Keratinocyte (primary cell): ENCODE results near the gene ACAN. TPM values are rescaled to one million over a fixed set of nuclear protein-coding genes. Genes with fewer than 3 reads are reported as not detected.

Source experiments
- DNase-seq: peaks from one replicate; pipeline ENCODE4 v3.0.0-alpha.2; 2011; ENCODE audit warnings: low read depth, missing footprints, low spot score
- FAIRE-seq: peaks from 2 replicates; lab custom pipeline; 2011; peaks lifted over from hg19 to GRCh38; lab: Jason Lieb, UNC
- H2AFZ ChIP-seq: 2 replicates; pipeline ENCODE4 v1.6.0; 2012; ENCODE audit warnings: low read length, control low read depth, inconsistent platforms; ENCODE audit not compliant: control insufficient read depth
- H3K27ac ChIP-seq: 2 replicates; pipeline ENCODE4 v1.5.1; 2011; ENCODE audit warnings: low read length; ENCODE audit not compliant: control insufficient read depth, insufficient read depth
- H3K27me3 ChIP-seq: 3 replicates; pipeline ENCODE4 v1.6.0; 2011; ENCODE audit warnings: low read length; ENCODE audit not compliant: control insufficient read depth, insufficient read depth; ENCODE audit errors: extremely low read depth
- H3K36me3 ChIP-seq, 2 experiments: 2 replicates in 1 of 2; 3 replicates in 1 of 2; pipeline ENCODE4 v1.5.1; 2011; ENCODE audit warnings: low read length in 2 of 2, mild to moderate bottlenecking in 1 of 2; ENCODE audit not compliant: control insufficient read depth in 2 of 2, insufficient read depth in 2 of 2; ENCODE audit errors: extremely low read depth in 1 of 2
- H3K4me1 ChIP-seq: 3 replicates; pipeline ENCODE4 v1.5.1; 2011; ENCODE audit warnings: low read length; ENCODE audit not compliant: control insufficient read depth, insufficient read depth; ENCODE audit errors: extremely low read depth
- H3K4me2 ChIP-seq: 3 replicates; pipeline ENCODE4 v1.6.0; 2011; ENCODE audit warnings: low read depth, low read length; ENCODE audit not compliant: control insufficient read depth, insufficient read depth; ENCODE audit errors: extremely low read depth
- H3K4me3 ChIP-seq, 3 experiments: fragments of 200-600 bp in 1 of 3; sonication (generic) in 1 of 3; 2 replicates in 2 of 3; 3 replicates in 1 of 3; pipeline ENCODE4 v1.5.1; 2011 to 2016; ENCODE audit warnings: low read length in 3 of 3, mild to moderate bottlenecking in 3 of 3, control low read depth in 2 of 3, inconsistent platforms in 1 of 3, low read depth in 1 of 3, mixed read lengths in 1 of 3, mixed run types in 1 of 3, moderate library complexity in 1 of 3; ENCODE audit not compliant: control insufficient read depth in 2 of 3, insufficient read depth in 2 of 3; ENCODE audit errors: extremely low read depth in 1 of 3
- H3K79me2 ChIP-seq: 2 replicates; pipeline ENCODE4 v1.6.0; 2012; ENCODE audit warnings: low read length; ENCODE audit not compliant: control insufficient read depth, insufficient read depth
- H3K9ac ChIP-seq: 3 replicates; pipeline ENCODE4 v1.6.0; 2011; ENCODE audit warnings: low read length; ENCODE audit not compliant: control insufficient read depth, insufficient read depth; ENCODE audit errors: extremely low read depth
- H3K9me1 ChIP-seq: 3 replicates; pipeline ENCODE4 v1.6.0; 2011; ENCODE audit warnings: low read length; ENCODE audit not compliant: control insufficient read depth, insufficient read depth; ENCODE audit errors: extremely low read depth
- H3K9me3 ChIP-seq: 2 replicates; pipeline ENCODE4 v1.5.1; 2012; ENCODE audit warnings: low read depth, low read length; ENCODE audit not compliant: control insufficient read depth
- H4K20me1 ChIP-seq: 3 replicates; pipeline ENCODE4 v1.6.0; 2011; ENCODE audit warnings: low read length; ENCODE audit not compliant: control insufficient read depth, insufficient read depth; ENCODE audit errors: extremely low read depth
- CTCF ChIP-seq, 3 experiments: IDR thresholded peaks in 1 of 3; conservative IDR thresholded peaks in 1 of 3; optimal IDR thresholded peaks in 1 of 3; 2 replicates in 2 of 3; 3 replicates in 1 of 3; pipeline versions ENCODE3 to v1.5.1; 2011; ENCODE audit warnings: low read length in 3 of 3, mild to moderate bottlenecking in 3 of 3, moderate library complexity in 2 of 3, control low read depth in 1 of 3, inconsistent platforms in 1 of 3; ENCODE audit not compliant: insufficient read depth in 2 of 3; ENCODE audit errors: extremely low read depth in 1 of 3
- EZH2 ChIP-seq: IDR thresholded peaks from one replicate; pipeline ENCODE4 v1.6.1; 2012; ENCODE audit warnings: inconsistent platforms, mild to moderate bottlenecking, low read length, moderate library complexity
- dilution Hi-C: fragments of 300-500 bp; cut with MboI; formaldehyde crosslinking; loops from one replicate; pipeline ENCODE4 v1.7.0; 2020; ENCODE audit warnings: low sequenced_read_pairs; ENCODE audit not compliant: extremely low pct_ligation_motif_present
- polyA plus RNA-seq, 5 experiments: library from polyadenylated mRNA; depleted of rRNA in 3 of 5; stranded (reverse) in 3 of 5; stranded (forward) in 1 of 5; unstranded in 1 of 5; fragments of >200 nt; gene quantifications; 1 replicate in 1 of 5; 2 replicates in 3 of 5; 3 replicates in 1 of 5; pipeline versions ENCODE4 v1.2.1 to v1.2.3, GENCODE V29; 2011 to 2012; ENCODE audit warnings: missing spikeins in 2 of 5, low read depth in 1 of 5, low replicate concordance in 1 of 5

The ACAN gene
- polyA plus RNA-seq, 1 donor (not counting 4 experiments of a cell fraction or from before 2014, with no cell fraction given), result not detected

GRCh38 chr15:88813960-88814359 is 10.7 kb downstream of the ACAN start:
- H3K9me3 ChIP-seq, result no peaks in the 10 kb centered on the region
- no peaks in the 10 kb centered on the region for H3K79me2 ChIP-seq
- no peak for TF ChIP-seq EZH2
- no peak for TF ChIP-seq CTCF (optimal IDR thresholded peaks at IDR 0.05 in 1 of 3, IDR thresholded peaks at IDR 0.05 in 1 of 3, conservative IDR thresholded peaks at IDR 0.05 in 1 of 3; ENCODE audit: extremely low read depth in 1 of 3, insufficient read depth in 2 of 3, low read length in 3 of 3)
- FAIRE-seq, result no peak
- dilution Hi-C loops, result no loop called here
- H3K9ac ChIP-seq, result no peak overlapping the region
- no peaks in the 10 kb centered on the region for H3K9me1 ChIP-seq
- H2AFZ ChIP-seq, result no peak overlapping the region
- H3K4me2 ChIP-seq, result no peak overlapping the region
- H4K20me1 ChIP-seq, result no peaks in the 10 kb centered on the region
- H3K27me3 ChIP-seq, result no peaks in the 10 kb centered on the region
- no peak overlapping the region for H3K4me3 ChIP-seq
- no peak for DNase-seq
- H3K27ac ChIP-seq, result no peak overlapping the region
- no peaks in the 10 kb centered on the region for H3K4me1 ChIP-seq
- no peaks in the 10 kb centered on the region for H3K36me3 ChIP-seq

- dilution Hi-C loops, result no loop called here
- Histone ChIP-seq H3K9me3 (no peaks in the 10 kb centered on the region), H3K36me3 (no peaks in the 10 kb centered on the region), H3K4me2 (no peak overlapping the region), H3K27ac (no peak overlapping the region), H3K9me1 (no peaks in the 10 kb centered on the region), H3K27me3 (no peaks in the 10 kb centered on the region), H3K79me2 (no peaks in the 10 kb centered on the region), H2AFZ (no peak overlapping the region), H4K20me1 (no peaks in the 10 kb centered on the region), H3K4me3 (no peak overlapping the region), H3K9ac (no peak overlapping the region), H3K4me1 (no peaks in the 10 kb centered on the region)
- TF ChIP-seq CTCF (optimal IDR thresholded peaks at IDR 0.05 in 1 of 3, IDR thresholded peaks at IDR 0.05 in 1 of 3, conservative IDR thresholded peaks at IDR 0.05 in 1 of 3; ENCODE audit: extremely low read depth in 1 of 3, insufficient read depth in 2 of 3, low read length in 3 of 3) (no peak), EZH2 (no peak)
- FAIRE-seq, result no peak
- DNase-seq, result no peak
These were observed 11.2 kb downstream of the ACAN start for GRCh38 chr15:88814393-88814792.
